ENCODE data around the gene SCART1.
"Not testable (repeated sequence)": the region's sequence is repeated elsewhere in the genome, so short reads cannot be mapped to it uniquely, and the experiment has no call there.

SCART1 gene

GRCh38 chr10:133474027-133474426 is 20.3 kb downstream of the SCART1 start:
- no peak for DNase-seq (ENCODE audit: low read depth in 2 of 2)

- DNase-seq (ENCODE audit: low read depth in 2 of 2), result no peak
Observed at GRCh38 chr10:133474665-133475424, 21.1 kb downstream of the SCART1 start.

DNA sequence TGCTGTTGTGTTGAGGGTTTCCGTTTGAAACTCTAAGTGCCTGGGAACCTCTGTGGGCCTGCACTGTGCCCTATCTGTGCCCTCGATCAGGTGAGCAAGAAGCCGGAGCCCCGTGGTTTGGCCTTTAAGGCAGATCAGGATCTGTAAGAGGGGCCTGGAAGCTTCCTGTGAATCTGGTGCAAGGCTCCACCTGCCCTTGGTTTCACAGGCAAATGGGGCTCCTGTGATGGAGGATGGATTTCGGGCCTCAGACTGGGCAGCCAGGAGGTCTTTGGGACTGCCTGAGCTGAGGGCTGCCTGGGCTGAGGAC is 21.6 kb downstream of the SCART1 start:
- DNase-seq (ENCODE audit: low read depth in 2 of 2), result peak in 1 of 2 donors; percentile 21

- no peak for DNase-seq (ENCODE audit: low read depth in 2 of 2)
Observed at GRCh38 chr10:133475821-133476640, 22.3 kb downstream of the SCART1 start.

DNA sequence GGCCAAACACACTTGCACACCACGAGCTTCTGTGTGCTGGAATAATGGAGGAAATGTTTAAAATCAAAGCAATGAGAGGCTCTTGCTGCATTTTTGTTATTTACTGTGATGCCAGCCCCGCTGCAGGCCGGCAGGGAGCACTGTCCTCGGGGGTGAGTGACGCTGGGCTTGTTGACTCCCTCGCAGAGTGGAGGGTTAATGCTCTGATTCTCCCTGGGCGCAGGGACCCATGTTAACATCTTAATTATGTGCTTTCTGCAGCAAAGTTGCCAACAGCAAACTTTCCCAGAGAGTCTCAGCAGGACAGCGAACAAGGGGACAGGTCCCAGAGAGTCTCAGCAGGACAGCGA is 22.9 kb downstream of the SCART1 start:
- DNase-seq (ENCODE audit: low read depth in 2 of 2), result no peak

DNA sequence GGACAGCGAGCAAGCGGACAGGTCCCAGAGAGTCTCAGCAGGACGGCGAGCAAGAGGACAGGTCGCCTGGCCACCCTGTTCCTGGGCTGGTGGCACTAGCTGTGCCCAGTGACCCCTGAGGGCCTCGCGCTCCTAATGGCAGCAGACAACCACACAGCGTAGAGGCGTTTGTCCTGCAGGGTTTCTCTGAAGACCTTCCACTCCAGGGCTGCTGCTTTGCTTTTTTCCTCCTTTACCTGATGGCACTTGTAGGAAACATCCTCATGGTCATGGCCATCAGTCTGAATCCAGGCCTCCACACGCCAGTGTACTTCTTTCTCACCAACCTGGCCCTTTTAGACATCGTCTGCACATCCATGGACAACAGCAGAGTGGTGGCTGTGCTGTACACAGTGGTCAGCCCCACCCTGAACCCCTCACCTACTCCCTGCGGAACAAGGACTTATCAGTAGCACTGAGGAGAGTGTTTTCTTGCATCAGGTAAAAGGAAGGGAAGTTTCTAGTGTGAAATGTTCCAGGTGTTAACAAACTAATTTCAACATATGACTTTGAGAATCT is 27.4 kb downstream of the SCART1 start:
- no peak for DNase-seq (ENCODE audit: low read depth in 2 of 2)

DNA sequence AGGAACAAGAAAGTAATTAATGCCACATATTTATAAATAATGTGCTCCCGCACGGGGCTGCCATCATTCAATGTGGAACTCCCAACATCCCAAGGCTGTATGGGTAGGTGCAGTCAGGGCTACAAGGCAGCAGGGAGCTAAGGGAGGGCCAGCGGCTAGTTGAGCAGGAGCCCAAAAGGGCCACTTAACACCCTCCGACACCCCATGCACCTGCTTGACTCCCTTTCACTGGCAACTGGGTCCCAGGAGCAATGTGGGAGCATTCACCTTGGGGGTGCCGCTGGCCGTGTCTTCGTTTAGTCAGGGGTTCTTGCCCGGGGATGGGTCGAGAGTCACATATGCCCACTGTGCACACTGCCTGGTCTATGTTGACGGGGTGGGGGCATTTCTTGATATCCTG is 27.9 kb downstream of the SCART1 start:
- no peak for DNase-seq (ENCODE audit: low read depth in 2 of 2)

GRCh38 chr10:133484818-133485217 is 31.1 kb downstream of the SCART1 start:
- DNase-seq (ENCODE audit: low read depth in 2 of 2), result no peak

- no peak for DNase-seq (ENCODE audit: low read depth in 2 of 2)
Observed at GRCh38 chr10:133487085-133487484, 33.3 kb downstream of the SCART1 start.

GRCh38 chr10:133488354-133488753 is 34.6 kb downstream of the SCART1 start:
- no peak for DNase-seq (ENCODE audit: low read depth in 2 of 2)

DNA sequence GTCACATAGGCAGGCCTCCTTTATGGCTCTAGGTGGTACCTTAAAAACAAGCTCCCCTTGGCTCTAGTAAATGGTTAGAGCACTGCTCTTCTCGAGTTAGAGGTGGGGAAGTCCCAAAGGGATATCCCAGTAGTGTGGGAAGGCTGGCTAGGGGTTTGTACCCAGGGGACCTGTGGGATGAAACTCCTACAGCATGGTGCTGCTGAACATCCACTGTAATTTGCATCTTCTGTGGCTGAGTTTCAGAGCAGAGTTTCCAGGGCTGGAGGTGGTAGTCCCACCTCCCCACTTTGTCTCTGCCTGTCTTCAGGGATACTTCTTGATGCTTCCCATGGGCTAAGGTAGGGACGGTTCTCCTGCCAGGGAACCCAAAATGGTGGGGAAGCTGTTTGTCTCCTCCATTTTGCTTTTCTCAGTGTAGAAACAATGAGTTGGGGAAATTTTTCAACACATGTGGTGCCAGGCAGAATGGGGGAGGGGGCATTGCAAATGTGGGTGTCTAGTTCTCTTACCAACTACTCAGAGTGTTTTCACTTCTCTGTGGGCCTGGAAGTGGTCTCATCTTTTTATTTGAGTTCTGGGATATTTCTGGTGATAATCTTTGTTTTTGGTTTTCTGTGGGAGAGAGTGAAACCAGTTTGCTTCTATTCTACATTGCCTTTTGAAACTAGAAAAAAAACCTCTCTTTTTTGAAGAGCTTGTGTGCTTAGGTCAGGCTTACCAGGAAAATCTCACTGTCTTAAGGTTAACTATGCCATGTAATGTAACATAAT is 36.3 kb downstream of the SCART1 start:
- DNase-seq (ENCODE audit: low read depth in 2 of 2), result no peak

GRCh38 chr10:133493562-133493961 is 39.8 kb downstream of the SCART1 start:
- DNase-seq (ENCODE audit: low read depth in 2 of 2), result not testable (repeated sequence)

GRCh38 chr10:133497363-133497762 is 43.6 kb downstream of the SCART1 start:
- DNase-seq (ENCODE audit: low read depth in 2 of 2), result not testable (repeated sequence)

GRCh38 chr10:133499176-133499575 is 45.4 kb downstream of the SCART1 start:
- not testable (repeated sequence) for DNase-seq (ENCODE audit: low read depth in 2 of 2)

DNA sequence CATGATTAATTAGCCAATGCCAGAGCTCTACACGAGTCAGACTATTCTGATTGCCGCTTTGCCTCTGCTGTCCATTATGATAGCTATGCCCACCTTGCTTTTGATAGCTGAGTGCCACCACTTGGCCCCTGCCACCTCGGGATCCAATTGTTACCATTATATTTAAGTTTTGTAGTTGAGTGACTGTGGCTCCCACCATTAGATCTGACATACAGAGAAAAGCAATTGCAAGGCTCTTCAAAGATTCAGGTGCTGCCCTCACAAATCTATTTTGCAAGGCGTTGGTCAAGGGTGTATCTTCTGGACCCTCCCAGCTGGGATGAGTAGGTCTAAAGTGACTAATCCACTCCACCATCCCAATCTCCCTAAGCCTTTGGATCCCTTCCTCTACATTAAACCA is 47.2 kb downstream of the SCART1 start:
- not testable (repeated sequence) for DNase-seq (ENCODE audit: low read depth in 2 of 2)

GRCh38 chr10:133509700-133510099 is 56.0 kb downstream of the SCART1 start:
- DNase-seq (ENCODE audit: low read depth in 2 of 2), result no peak

DNA sequence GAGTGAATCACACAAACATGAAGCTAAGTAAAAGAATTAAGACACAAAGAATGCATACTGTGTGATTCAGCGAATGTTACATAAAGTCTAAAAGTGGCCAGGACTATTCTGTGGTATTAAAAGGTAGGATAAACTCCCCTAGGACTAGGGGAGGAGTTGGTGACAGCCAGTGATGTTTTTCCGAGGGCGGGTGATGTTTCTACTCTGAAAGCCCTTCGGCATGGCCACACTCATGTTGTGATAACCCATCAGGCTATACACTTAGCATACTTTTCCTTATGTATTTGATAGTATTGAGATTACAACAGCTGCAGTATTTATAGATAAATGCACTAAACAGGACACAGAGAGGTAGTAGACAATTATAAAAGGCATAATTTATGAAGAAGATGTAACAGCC is 57.7 kb downstream of the SCART1 start:
- no peak for DNase-seq (ENCODE audit: low read depth in 2 of 2)

DNA sequence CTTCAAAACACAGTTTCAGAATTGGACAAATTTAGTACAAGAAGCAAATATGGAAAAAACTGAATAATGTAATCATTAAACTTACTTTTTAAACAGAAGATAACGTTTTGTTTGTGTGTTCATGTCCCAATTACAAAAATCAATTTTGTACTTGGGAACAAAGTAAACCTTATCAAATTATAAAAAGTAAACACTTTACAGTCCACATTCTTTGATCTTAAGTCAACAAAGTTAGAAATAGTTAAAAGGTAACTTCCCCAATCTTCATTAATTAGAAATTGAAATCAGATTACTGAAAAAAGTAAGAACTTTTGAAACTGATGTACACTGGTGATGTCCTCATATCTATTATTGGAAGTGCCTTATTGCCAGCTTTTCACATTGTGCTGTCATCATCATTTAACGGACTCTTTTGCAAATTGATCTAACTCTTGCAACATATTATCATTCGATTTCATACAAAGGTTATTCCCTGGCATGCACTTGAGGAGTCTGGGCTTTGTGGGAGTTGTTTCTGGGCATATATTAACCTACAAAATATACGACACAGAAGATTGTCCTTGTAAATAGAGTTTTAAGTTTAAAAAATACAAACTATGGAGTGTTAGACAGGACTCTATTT is 58.3 kb downstream of the SCART1 start:
- no peak for DNase-seq (ENCODE audit: low read depth in 2 of 2)

DNA sequence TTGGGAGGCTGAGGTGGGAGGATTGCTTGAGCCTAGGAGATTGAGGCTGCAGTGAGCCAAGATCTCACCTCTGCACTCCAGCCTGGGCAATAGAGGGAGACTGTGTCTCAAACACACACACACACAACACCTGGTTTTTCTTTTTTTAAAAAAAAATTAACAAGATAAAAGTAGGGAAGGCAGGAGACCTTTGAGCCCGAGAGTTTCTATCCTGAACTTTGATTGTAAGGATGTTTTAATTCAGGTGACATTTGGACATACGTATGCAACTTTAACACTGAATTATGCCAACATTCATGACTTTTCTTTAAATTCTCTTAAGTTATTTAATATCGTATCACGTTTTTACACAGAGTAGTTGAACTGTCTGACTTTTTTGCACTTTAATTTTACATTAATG is 61.7 kb downstream of the SCART1 start:
- no peak for DNase-seq (ENCODE audit: low read depth in 2 of 2)

GRCh38 chr10:133516057-133516456 is 62.3 kb downstream of the SCART1 start:
- DNase-seq (ENCODE audit: low read depth in 2 of 2), result no peak

- DNase-seq (ENCODE audit: low read depth in 2 of 2), result not testable (repeated sequence)
Observed at GRCh38 chr10:133518517-133518916, 64.8 kb downstream of the SCART1 start.
